ENCODE data around the gene RHOJ.
"Not testable (repeated sequence)": the region's sequence is repeated elsewhere in the genome, so short reads cannot be mapped to it uniquely, and the experiment has no call there.

RHOJ gene

GRCh38 chr14:63267171-63267570, 62.9 kb downstream of the RHOJ start:
- H3K4me3 Mint-ChIP-seq = no peak overlapping the region
- H3K27me3 Mint-ChIP-seq = peaks cover 3 to 12% of the 10 kb centered on the region in 2 donors
- no peak for ATAC-seq (replicated peaks)
- DNase-seq = no peak
- H3K4me1 Mint-ChIP-seq = no peaks in the 10 kb centered on the region
- no peak overlapping the region for H3K27ac Mint-ChIP-seq
- H3K36me3 Mint-ChIP-seq = no peaks in the 10 kb centered on the region
- H3K9me3 Mint-ChIP-seq = peaks cover 2 to 3% of the 10 kb centered on the region in 2 donors

DNA sequence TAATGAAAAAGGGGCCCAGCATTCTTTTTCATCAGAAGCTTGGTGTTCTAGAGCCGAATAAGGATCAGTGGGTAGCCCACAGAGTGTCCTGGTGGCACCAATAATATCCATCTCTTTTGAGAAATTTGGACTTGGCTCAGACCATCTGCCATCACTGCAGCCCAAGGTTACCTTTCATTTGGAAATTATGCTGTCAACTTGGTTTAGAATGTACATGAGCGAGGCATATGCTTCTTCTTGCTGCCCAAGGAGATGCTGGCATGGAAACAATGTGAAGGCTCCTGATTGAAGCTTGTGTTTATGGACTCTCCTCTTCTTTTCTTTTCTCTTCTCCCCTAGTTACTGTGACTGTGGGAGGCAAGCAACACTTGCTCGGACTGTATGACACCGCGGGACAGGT, 64.5 kb downstream of the RHOJ start:
- Mint-ChIP-seq H3K36me3 (no peaks in the 10 kb centered on the region), H3K4me3 (no peak overlapping the region), H3K4me1 (no peaks in the 10 kb centered on the region), H3K27me3 (peaks cover 3 to 12% of the 10 kb centered on the region in 2 donors), H3K27ac (no peak overlapping the region), H3K9me3 (peaks cover 2 to 3% of the 10 kb centered on the region in 2 donors)
- ATAC-seq (replicated peaks) = no peak
- no peak for DNase-seq

- Mint-ChIP-seq H3K36me3 (no peaks in the 10 kb centered on the region), H3K27me3 (peaks cover 3 to 9% of the 10 kb centered on the region in 2 donors), H3K4me1 (no peaks in the 10 kb centered on the region), H3K4me3 (no peak overlapping the region), H3K9me3 (peaks cover 2 to 3% of the 10 kb centered on the region in 2 donors), H3K27ac (no peak overlapping the region)
- ATAC-seq (replicated peaks) (no peak), DNase-seq (no peak)
Observed at GRCh38 chr14:63269561-63270225, 65.5 kb downstream of the RHOJ start.

DNA sequence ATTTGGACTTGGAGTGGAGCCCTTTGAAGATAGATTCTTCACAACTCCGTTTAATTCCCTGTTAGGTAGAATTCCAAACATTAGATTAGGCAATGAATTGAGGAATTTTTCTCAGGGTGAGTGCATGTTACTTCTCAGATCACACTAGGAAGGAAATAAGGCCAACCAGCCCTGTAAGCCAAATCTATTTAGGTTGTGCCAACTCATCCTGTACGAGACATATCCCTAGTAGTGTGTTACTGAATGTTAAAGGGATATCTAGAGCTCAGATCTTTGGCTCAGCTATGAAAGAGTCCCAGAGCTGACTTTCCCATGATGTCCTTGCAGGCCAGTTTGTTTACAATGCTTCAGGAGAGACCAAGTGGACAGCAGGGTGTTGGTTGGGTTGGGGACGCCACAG, 68.9 kb downstream of the RHOJ start:
- ATAC-seq (replicated peaks) (no peak), DNase-seq (no peak)
- no peak overlapping the region for H3K4me3 Mint-ChIP-seq
- H3K27me3 Mint-ChIP-seq = peaks cover 0 to 5% of the 10 kb centered on the region in 2 donors
- no peak overlapping the region for H3K27ac Mint-ChIP-seq
- no peaks in the 10 kb centered on the region for H3K9me3 Mint-ChIP-seq
- H3K4me1 Mint-ChIP-seq = no peaks in the 10 kb centered on the region
- no peaks in the 10 kb centered on the region for H3K36me3 Mint-ChIP-seq

DNA sequence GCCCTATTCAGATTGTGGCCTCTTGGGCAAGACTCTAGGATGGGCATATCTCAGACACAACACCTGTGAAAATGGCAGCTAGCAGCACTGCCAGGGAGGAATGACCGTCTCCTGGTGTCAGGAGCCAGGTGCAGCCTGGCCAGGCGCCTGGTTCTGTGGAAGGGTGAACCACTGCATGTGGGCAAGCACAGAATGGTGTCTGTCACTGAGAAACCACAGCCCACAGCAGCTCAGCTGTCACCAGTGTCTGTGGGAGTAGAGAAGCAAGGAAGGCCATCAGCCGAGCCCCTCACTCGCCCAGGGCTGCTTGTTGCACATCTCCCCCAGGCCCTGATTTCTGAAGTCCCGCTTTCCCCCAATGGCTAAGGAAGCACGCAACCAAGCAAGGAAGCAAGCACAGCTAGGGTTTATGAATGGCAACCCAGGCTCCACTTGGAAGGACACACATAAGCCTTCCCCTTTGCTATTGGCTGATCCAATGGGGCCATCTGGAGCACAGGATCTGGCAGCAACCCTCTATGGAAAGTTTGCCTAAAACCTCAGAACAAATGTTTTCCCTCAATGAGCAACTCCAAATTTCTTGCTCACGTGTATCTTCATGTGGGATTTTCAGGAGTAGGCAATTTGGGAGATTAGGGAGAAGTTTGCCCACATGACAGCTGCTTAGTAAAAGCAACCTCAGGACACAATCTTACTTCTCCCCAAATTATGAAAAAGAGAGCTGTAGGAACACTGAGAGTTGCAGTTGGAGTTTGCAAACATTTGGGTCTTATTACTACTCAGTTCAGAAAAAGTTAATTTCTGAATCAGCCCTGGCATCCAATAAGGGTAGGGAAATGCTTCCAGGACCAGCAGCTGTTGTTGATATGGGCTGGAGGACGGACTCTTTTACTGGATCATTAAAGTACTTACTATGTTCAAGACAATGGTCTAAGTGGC, 69.7 kb downstream of the RHOJ start:
- H3K27ac Mint-ChIP-seq = no peak overlapping the region
- H3K36me3 Mint-ChIP-seq = no peaks in the 10 kb centered on the region
- DNase-seq (no peak), ATAC-seq (replicated peaks) (no peak)
- no peaks in the 10 kb centered on the region for H3K9me3 Mint-ChIP-seq
- no peaks in the 10 kb centered on the region for H3K4me1 Mint-ChIP-seq
- H3K4me3 Mint-ChIP-seq = no peak overlapping the region
- peaks cover 0 to 5% of the 10 kb centered on the region in 2 donors for H3K27me3 Mint-ChIP-seq

DNA sequence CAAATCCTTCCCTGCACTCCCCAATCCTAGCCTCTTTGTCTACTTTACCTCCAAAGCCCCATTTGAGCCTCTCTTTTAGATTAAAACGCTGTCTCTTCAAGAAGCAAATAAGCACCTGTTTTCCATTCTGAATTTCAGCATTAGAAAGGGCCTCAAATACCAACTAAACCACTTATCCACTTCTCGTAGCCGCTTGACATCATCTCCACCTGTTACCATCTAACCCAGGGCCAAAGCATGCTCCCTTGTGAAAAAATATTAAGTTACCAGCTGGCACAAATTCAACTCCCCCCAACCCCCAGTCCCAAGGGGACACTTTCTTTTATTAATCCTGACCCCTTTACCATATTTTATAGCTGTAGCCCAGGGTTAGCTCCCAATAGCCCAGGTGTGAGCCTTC, 71.4 kb downstream of the RHOJ start:
- Mint-ChIP-seq H3K9me3 (no peaks in the 10 kb centered on the region), H3K4me3 (no peak overlapping the region), H3K4me1 (no peaks in the 10 kb centered on the region), H3K36me3 (no peaks in the 10 kb centered on the region), H3K27ac (no peak overlapping the region), H3K27me3 (peaks cover 0 to under 1% of the 10 kb centered on the region in 2 donors)
- DNase-seq (no peak), ATAC-seq (replicated peaks) (no peak)

DNA sequence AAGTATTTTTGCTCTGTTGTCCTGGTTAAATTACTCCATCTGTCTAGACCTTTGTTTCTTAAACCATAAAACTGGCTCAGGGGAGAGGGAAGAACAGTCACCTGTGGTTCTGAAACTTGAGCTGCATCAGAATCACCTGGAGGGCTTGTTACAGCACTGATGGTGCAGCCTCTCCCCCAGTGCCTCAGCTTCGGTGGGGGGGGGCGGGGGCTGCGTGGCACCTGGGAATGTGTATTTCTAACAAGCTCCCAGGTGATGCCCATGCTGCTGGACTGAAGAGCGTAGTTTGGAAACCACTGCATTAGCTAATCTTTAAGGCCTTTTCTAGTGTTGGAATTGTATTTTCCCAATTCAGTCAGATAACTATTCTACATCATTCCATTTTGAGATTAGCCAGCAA, 71.8 kb downstream of the RHOJ start:
- H3K27me3 Mint-ChIP-seq = peaks cover 4 to 5% of the 10 kb centered on the region in 2 donors
- no peaks in the 10 kb centered on the region for H3K9me3 Mint-ChIP-seq
- no peak overlapping the region for H3K4me3 Mint-ChIP-seq
- ATAC-seq (replicated peaks) (no peak), DNase-seq (no peak)
- H3K27ac Mint-ChIP-seq = no peak overlapping the region
- no peaks in the 10 kb centered on the region for H3K4me1 Mint-ChIP-seq
- H3K36me3 Mint-ChIP-seq = no peaks in the 10 kb centered on the region

DNA sequence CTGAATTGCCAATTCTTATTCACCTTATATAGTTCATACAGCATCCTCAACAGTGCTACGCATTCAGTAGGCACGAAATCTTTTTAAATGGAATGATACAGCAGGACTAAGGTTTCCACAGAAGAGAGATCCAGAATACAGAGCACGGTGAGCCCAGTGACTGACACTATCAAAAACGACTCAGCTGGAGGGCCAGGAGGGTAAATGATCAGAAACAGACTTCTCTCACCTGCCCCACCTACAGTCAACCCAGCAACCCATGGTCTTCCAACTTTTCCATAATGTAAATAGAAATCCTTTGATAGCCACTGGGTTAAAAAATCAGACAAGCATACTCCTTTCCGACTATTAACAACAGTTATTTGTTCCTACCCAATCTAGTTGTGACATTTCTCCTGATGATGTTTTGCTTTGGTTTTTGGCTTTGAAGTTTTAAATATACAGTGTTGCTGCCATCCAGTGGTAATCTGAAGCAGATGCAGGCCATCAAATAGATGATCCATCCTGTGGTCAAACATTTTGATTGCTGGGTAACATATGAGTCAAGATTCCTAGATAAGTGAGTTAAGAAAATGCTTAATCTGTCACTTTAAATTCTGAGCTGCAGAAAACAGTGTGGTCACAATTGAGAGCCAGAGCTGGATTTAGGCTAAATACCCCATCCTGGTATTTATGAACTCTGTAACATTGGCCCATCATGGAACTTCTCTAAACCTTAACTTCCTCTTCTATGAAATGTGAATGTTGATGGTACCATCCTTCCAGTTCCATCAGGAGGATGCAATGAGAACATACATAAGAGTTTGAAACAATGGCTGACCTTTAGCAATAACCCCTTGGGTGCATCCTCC, 72.5 kb downstream of the RHOJ start:
- H3K27ac Mint-ChIP-seq = no peak overlapping the region
- no peaks in the 10 kb centered on the region for H3K36me3 Mint-ChIP-seq
- H3K27me3 Mint-ChIP-seq = peaks cover 5 to 6% of the 10 kb centered on the region in 2 donors
- H3K4me3 Mint-ChIP-seq = no peak overlapping the region
- H3K9me3 Mint-ChIP-seq = no peaks in the 10 kb centered on the region
- DNase-seq (no peak), ATAC-seq (replicated peaks) (peak; percentile 60 to 61)
- no peaks in the 10 kb centered on the region for H3K4me1 Mint-ChIP-seq

DNA sequence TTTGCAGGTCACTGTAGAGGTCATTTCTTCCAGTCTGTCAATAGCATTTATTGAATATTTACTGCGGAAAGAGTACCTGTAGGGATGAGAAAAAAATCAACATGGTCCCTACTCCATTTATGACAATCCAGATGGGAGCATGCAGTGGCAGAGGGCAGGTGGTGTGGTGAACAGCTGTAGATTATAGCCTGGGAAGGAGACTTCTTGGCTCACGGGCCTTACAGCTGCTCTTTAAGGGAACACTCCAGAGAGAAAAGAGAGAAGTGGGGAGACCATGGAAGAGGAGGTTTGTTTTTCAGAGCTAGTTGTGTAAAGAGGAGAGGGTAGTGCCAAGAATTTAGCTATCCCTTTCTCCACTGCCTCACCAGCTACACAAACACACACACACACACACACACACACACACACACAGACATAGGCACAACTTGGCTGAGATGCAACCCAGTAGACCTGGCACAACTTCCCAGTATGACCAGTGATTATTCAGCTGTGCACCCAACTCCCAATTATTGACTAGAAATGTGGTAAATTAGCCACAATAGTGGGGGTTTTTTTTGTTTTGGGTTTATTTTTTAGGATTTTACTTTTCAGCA, 73.4 kb downstream of the RHOJ start:
- no peaks in the 10 kb centered on the region for H3K9me3 Mint-ChIP-seq
- no peak overlapping the region for H3K4me3 Mint-ChIP-seq
- no peak for DNase-seq
- H3K4me1 Mint-ChIP-seq = no peaks in the 10 kb centered on the region
- ATAC-seq (replicated peaks) = no peak
- no peak overlapping the region for H3K27ac Mint-ChIP-seq
- no peaks in the 10 kb centered on the region for H3K36me3 Mint-ChIP-seq
- H3K27me3 Mint-ChIP-seq = peaks cover 5 to 6% of the 10 kb centered on the region in 2 donors

DNA sequence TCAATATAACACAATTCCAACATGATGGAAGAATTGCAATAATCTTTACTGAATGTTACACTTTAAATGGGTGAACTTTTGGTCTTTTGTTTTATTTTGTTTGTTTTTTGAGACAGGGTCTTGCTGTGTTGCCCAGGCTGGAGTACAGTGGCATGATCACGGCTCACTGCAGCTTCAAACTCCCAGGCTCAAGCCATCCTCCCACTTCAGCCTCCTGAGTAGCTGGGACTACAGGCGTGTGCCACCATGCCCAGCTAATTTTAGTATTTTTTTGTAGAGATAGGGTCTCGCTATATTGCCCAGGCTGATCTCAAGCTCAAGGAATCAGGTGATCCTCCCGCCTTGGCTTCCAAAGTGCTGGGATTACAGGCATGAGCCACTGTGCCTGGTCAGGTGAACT, 75.7 kb downstream of the RHOJ start:
- H3K36me3 Mint-ChIP-seq; ATAC-seq (replicated peaks); H3K9me3 Mint-ChIP-seq; H3K4me1 Mint-ChIP-seq; H3K27ac Mint-ChIP-seq; H3K27me3 Mint-ChIP-seq; DNase-seq; H3K4me3 Mint-ChIP-seq: not testable (repeated sequence)

GRCh38 chr14:63282997-63283883, 79.0 kb downstream of the RHOJ start:
- Mint-ChIP-seq H3K27ac (no peak overlapping the region), H3K4me3 (no peak overlapping the region), H3K27me3 (peaks cover 5 to 6% of the 10 kb centered on the region in 2 donors), H3K36me3 (no peaks in the 10 kb centered on the region), H3K9me3 (no peaks in the 10 kb centered on the region), H3K4me1 (no peaks in the 10 kb centered on the region)
- ATAC-seq (replicated peaks) (no peak), DNase-seq (no peak)

DNA sequence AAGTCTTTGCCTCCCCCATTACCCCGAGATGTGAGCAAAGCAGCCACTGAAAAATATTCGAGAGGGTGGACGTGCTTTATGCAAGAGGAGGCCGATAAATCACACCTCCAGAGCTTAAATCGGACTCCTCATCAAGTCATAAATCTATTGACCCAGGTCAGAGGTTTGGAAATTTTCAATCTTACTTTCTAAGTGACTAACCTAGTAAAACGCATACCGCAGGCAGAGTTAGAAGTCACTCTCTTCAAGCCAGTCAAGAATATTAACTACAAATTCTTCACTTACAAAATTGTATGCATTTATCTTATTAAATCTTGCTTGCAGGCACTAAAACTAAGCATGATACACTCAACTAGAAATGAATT, 79.6 kb downstream of the RHOJ start:
- Mint-ChIP-seq H3K27me3 (peaks cover 5 to 6% of the 10 kb centered on the region in 2 donors), H3K36me3 (no peaks in the 10 kb centered on the region), H3K4me1 (no peaks in the 10 kb centered on the region), H3K27ac (no peak overlapping the region), H3K4me3 (no peak overlapping the region), H3K9me3 (no peaks in the 10 kb centered on the region)
- DNase-seq (no peak), ATAC-seq (replicated peaks) (no peak)

- Mint-ChIP-seq H3K4me3 (no peak overlapping the region), H3K27ac (no peak overlapping the region), H3K9me3 (no peaks in the 10 kb centered on the region), H3K36me3 (no peaks in the 10 kb centered on the region), H3K4me1 (no peaks in the 10 kb centered on the region), H3K27me3 (peaks cover 5% of the 10 kb centered on the region in 2 donors)
- ATAC-seq (replicated peaks) (no peak), DNase-seq (no peak)
Observed at GRCh38 chr14:63286071-63286470, 81.8 kb downstream of the RHOJ start.
